Brain pericyte (primary cell): ENCODE results near the gene ATP1B3.
"Not testable (repeated sequence)": the region's sequence is repeated elsewhere in the genome, so short reads cannot be mapped to it uniquely, and the experiment has no call there.

Source experiments
- DNase-seq: peaks from one replicate; pipeline ENCODE4 v3.0.0-alpha.2; 2012; ENCODE audit warnings: low read depth, low spot score

Gene ATP1B3

GRCh38 chr3:141905129-141905528 is 28.7 kb downstream of the ATP1B3 start:
- no peak for DNase-seq

- no peak for DNase-seq
Measured at GRCh38 chr3:141909408-141909807, 33.0 kb downstream of the ATP1B3 start.

- not testable (repeated sequence) for DNase-seq
Measured at GRCh38 chr3:141909986-141910385, 33.5 kb downstream of the ATP1B3 start.

- DNase-seq, result peak; percentile 30
Measured at GRCh38 chr3:141913150-141913811, 36.8 kb downstream of the ATP1B3 start.

GRCh38 chr3:141914311-141914710 is 37.9 kb downstream of the ATP1B3 start:
- no peak for DNase-seq

- no peak for DNase-seq
Measured at GRCh38 chr3:141915016-141915415, 38.6 kb downstream of the ATP1B3 start.

- no peak for DNase-seq
Measured at GRCh38 chr3:141915766-141916165, 39.3 kb downstream of the ATP1B3 start.

- DNase-seq, result no peak
Measured at GRCh38 chr3:141920701-141921100, 44.3 kb downstream of the ATP1B3 start.

GRCh38 chr3:141921316-141921715 is 44.9 kb downstream of the ATP1B3 start:
- no peak for DNase-seq

GRCh38 chr3:141925677-141926076 is 49.2 kb downstream of the ATP1B3 start:
- not testable (repeated sequence) for DNase-seq

- DNase-seq, result no peak
Measured at GRCh38 chr3:141926929-141927328, 50.5 kb downstream of the ATP1B3 start.

GRCh38 chr3:141928631-141929270 is 52.3 kb downstream of the ATP1B3 start:
- no peak for DNase-seq

- DNase-seq, result no peak
Measured at GRCh38 chr3:141929341-141929995, 53.0 kb downstream of the ATP1B3 start.

GRCh38 chr3:141930801-141931200 is 54.4 kb downstream of the ATP1B3 start:
- no peak for DNase-seq

- no peak for DNase-seq
Measured at GRCh38 chr3:141933421-141934300, 57.2 kb downstream of the ATP1B3 start.

- DNase-seq, result no peak
Measured at GRCh38 chr3:141934354-141934753, 57.9 kb downstream of the ATP1B3 start.

GRCh38 chr3:141938011-141938500 is 61.6 kb downstream of the ATP1B3 start:
- DNase-seq, result no peak

GRCh38 chr3:141939759-141940158 is 63.3 kb downstream of the ATP1B3 start:
- DNase-seq, result no peak

GRCh38 chr3:141940194-141940776 is 63.8 kb downstream of the ATP1B3 start:
- DNase-seq, result no peak

- DNase-seq, result no peak
Measured at GRCh38 chr3:141941093-141941492, 64.7 kb downstream of the ATP1B3 start.

- no peak for DNase-seq
Measured at GRCh38 chr3:141942006-141942405, 65.6 kb downstream of the ATP1B3 start.
